GM19035 (cell line): Measurements from ENCODE around the gene C1QTNF5.

Experiments
- ATAC-seq: cut with Tn5 transposase; IDR thresholded peaks from one replicate; pipeline ENCODE4 v1.9.1; 2021; ENCODE audit not compliant: unreplicated experiment

Gene C1QTNF5

DNA sequence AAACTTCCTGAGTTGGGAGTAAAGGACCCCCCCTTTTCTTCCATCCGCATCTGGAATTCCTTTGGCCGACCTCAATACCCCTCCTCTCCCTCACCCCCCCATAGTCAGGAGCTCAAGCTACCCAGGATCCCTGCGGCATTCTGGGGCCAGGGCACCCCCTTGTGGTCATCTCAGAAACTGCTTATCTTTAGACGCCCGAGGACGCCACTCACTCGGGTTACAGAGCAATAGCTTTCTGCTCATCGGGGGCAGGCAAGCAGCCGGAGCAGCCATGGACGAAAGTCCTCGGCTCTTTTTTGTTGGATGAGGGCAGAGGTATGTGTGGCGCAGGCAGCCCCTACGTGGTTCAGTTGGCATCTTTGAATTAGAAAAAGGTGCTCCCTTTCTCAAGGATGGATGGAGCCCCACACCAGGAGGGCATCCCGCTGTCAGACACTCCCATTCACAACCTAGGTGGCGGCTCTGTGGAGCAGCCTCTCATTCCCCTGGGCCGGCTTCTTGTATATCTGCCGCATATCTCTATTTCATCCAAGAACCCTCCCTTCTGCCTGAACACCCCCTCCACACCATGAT is 2.3 kb downstream of the C1QTNF5 start:
- ATAC-seq: no peak

DNA sequence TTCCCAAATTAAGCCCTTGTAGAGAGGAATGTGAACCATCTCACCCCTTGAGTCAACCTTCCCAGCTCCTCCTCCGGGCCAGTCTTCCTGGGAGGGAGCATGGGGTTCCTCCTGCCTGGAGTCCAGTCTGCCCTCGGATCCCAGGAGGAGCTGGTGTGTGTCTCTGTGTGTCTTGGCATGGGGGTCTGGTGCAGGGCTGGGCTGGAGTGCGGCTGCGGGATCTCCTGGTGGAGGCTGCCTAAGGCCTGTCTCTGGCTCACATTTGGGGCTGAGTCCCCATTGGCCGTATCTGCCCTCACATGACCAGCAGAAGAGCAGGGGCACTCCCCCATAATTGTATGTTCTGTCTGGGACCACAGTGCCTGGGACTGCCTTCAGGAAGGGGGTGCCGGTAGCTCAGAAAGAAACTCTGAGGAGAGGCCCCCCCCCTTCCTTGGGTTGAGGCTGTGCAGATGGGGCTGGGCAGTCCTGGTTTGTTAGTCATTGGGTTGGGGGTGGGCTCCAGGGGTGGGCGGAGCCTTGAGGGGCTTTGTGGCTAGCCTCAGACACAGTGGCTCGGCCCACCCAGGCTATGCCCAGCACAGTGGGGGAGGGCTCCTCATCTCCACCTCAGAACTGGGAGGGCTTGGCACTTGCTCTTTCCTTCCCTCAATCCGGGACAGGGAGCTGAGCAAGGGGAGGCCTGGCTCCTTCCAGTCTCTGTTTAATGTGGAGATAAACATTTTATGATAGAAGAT is 2.9 kb downstream of the C1QTNF5 start:
- ATAC-seq: no peak

DNA sequence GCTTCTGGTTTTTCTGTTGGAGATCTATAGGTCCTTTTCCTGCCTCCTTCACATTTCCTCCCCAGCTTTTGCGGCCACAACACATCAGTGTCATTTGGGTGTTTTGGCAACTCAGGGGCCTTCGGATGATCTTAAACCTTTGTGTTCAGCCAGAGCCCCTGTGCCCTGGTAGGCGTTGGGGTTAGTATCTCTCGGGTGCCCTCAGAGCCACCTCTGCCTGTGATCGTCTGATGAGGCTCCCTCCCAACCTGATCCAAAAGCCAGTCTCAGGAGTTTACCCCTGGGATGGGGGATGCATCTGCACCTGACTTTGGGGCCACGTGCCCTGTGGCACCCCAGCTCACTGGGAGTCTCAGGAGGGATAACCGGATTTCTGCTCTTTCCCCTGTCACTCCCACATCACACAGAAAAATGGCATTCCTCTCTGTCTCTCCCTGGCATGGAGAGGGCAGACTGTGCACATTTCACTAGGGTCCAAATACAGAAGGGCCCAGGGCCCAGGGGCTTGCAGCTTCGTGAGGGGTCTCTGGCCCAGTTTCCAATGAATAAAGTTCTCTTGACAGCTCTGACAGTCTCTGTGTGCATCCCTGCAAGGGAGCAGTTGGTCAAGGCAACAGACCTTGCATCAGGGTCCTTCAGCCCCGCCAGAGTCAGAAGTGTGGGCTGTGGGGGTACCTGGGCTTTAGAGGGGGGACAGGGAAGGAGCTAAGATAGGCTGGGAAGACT is 3.8 kb downstream of the C1QTNF5 start:
- ATAC-seq: no peak

DNA sequence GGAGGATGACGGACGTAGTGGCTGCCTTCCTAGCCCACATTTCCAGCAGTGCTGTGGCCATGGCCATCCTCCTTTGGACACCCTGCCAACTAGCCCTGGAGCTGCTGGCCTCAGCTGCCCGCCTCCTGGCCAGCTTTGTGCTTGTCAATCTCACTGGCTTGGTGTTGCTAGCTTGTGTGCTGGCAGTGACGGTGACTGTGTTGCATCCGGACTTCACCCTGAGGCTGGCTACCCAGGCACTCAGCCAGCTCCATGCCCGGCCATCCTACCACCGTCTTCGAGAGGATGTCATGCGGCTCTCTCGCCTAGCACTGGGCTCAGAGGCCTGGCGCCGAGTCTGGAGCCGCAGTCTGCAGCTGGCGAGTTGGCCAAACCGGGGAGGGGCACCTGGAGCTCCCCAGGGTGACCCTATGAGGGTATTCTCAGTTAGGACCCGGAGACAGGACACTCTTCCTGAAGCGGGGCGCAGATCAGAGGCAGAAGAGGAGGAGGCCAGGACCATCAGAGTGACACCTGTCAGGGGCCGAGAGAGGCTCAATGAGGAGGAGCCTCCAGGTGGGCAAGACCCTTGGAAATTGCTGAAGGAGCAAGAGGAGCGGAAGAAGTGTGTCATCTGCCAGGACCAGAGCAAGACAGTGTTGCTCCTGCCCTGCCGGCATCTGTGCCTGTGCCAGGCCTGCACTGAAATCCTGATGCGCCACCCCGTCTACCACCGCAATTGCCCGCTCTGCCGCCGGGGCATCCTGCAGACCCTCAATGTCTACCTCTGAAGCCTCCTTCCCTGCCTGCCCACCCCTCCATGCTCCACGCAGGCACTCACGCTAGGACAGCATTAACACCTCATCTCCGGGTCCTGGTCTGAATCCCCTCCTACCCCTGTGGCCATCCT is 4.8 kb downstream of the C1QTNF5 start:
- no peak for ATAC-seq

DNA sequence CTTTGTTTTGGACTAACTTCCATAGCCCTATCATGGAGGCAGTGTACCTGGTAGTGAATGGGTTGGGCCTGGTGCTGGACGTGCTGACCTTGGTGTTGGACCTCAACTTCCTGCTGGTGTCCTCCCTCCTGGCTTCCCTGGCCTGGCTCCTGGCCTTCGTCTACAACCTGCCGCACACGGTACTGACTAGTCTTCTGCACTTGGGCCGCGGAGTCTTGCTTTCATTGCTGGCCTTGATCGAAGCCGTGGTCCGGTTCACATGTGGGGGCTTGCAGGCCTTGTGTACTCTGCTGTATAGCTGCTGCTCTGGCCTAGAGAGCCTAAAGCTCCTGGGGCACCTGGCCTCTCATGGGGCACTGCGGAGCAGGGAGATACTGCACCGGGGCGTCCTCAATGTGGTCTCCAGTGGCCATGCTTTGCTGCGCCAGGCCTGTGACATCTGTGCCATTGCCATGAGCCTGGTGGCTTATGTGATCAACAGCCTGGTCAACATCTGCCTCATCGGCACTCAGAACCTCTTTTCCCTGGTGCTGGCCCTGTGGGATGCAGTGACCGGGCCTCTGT is 5.5 kb downstream of the C1QTNF5 start:
- ATAC-seq: no peak

DNA sequence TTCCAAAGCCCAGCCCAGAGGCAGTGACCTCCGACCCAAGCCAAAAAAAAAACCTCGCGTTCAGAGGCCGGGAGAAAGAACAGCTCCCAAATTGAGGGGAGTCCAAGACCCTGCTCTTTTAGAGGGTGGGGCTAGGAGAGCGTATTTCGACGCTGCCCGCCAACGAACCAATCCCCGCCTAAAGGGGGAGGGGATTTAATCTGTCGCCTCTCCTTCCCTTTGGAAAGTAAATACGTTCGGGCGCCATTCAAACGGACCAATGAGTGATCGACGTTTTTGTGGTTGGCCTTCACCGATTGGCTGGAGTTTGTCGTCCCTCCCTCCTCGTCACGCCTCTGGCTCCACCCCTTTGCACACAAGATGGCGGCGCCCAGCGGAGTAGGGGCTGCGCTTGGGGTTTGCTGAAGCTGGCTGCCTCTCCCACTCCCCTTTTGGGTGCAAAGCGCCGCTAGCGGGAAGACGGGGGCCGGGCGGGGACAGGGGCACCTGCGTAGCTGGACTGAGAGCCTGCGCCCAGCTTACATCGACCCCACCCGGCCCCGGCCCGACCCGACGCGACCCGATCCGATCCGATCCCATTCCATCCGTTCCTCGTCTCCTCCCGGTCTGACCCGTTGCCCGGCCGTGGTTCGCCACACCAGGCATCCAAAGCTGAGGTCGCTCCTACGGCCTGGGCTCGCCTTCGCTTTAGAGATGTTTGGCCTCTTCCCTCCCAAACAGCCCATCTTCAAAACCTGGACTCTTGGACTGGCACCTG is 6.3 kb downstream of the C1QTNF5 start, which contains the start of gene RNF26:
Gene RNF26 (plus strand): TSS at position 354 of the 757 bp plus-strand sequence. CDS start 596 bp downstream, outside the sequence.
- ATAC-seq: peak; percentile 91

DNA sequence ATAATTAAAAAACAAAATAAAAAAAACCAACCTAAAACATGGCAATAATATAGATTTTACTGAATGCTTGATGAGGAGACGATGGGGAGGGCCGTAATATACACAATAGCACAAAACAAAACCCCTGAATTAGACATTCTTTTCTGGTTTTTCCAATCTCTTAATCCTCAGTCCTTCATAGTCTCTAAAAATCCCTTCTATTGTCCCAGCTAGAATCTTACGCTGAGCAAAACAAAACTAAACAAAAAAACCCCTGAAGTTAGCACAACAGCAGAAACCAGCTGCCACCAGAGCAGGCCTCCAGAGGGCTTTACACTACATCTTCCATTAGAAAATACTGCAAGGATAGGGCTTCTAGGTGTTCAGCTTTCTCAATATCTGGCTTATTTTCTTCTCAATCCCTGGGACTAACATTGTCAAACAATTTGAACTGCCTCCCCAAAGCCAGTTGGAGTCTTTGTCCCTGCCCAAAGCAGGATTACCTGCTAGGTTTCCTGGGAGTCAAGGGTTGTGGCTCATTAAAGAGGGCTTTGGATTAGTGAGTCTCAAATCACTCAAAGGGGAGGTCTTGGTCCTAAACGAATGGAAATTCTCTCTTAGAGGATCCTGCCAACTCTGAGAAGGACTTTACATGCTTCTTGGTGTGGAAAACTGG is 8.4 kb downstream of the C1QTNF5 start:
- no peak for ATAC-seq

DNA sequence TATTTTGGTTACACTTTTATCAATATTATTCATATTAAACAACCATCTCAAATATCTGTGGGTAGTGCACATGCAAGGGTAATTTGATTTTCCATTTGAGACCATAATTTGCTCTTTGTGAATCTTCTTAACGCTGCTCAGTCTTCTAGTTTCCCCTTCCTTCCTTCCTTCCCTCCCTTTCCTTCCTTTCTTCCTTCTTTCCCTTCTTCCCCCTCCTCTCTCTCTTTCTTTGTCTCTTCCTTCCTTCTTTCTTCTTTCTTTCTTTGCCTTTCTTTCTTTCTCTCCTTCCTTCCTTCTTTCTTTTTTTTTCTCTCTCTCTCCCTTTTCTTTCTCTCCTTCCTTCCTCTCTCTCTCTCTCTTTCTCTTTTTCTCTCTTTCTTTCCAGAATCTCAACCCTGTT is 10.4 kb downstream of the C1QTNF5 start:
- no peak for ATAC-seq

DNA sequence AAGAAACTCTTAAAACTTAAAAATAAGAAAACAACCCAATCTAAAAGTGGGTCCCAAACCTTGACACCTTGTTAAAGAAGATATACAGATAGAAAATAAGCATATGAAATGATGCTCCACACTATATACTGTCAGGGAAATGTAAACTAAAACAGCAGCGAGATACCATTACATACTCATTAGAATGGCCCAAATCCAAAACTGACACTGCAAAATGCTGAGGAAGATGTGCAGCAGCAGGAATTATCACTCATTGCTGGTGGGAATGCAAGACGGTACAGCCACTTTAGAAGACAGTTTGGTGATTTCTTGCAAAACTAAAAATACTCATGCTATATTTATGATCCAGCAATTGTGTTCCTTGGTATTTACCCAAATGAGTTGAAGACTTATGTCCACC is 11.4 kb downstream of the C1QTNF5 start:
- no peak for ATAC-seq

DNA sequence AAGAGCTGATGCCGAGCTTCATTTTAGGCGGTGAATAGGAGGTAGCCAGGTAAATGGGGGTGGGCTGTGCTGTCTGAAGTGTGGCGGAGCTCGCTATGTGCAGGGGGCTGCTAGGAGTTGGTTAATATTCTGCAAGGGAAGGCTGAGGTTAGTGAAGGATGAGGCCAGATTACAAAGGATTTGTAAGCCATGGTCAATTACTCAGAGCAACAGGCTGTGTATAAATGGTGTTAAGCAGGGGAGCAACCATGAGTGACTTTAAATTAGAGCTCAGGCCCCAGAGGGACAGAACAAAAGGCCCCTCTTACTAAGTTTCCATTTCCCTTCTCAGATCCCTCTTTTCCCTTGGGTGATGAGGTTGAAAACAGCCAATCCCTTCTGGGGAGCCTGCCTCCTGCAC is 16.5 kb downstream of the C1QTNF5 start:
- ATAC-seq: no peak

DNA sequence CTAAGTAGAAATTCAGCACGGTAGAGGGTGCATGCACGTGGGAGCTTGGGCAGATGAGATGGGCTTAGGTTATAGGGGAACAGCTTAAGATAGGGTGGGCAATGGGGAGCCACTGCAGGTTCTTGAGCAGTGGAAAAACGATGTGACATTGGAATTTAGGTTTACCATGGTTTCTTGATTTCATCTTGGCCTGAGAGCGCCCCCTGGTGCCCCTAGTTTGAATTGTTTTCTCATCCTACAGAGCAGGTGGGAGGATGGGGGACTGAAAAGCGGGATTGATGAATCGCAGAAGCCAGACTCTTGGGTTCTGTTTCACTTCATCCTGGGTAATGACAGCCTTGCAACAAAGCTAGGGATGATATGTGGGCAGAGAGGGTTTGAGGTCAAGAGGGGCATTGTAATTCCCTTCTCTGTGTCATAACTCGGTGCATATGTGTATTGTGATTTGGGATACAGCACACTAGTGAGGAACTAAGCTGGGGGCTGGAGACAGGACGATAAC is 17.1 kb downstream of the C1QTNF5 start:
- no peak for ATAC-seq

DNA sequence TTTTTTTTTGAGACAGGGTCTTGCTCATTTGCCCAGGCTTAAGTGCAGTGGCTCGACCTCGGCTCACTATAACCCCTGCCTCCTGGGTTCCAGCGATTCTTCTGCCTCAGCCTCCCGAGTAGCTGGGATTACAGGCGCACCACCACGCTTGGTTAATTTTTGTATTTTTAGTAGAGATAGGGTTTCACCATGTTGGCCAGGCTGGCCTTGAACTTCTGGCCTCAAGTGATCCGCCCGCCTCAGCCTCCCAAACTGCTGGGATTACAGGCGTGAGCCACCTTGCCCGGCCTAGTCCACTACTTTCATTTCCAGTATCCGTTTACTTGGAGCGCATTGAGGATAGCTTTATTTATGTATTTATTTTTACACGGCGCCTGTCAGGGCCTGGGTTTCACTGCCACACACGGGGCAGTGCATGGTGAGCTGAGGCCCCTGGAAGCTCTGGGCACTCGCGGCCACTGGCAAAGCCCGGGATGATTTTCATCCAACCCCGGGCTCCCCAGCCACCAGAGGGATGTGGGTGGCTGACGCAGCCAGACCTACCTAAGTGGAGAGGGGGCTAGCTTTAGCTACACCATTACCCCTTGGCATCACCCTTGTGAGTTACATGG is 17.7 kb downstream of the C1QTNF5 start:
- ATAC-seq: no peak

DNA sequence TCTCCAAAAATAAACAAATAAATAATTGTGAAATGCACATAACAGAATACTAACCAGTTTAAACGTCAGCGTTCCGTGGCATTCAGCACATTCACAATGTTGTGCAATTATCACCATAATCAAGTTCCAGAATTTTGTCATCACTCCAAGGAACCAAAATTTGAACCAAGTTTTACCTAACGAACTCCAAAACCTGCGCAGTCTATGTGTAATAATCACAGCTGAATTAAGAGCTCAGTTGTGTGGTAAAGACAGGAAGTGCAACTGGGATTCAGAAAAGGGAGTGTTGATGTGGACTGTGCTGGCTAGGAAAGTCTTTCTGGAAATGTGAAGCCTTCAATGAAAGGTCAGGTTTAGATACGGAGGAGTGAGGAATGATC is 18.3 kb downstream of the C1QTNF5 start:
- no peak for ATAC-seq

DNA sequence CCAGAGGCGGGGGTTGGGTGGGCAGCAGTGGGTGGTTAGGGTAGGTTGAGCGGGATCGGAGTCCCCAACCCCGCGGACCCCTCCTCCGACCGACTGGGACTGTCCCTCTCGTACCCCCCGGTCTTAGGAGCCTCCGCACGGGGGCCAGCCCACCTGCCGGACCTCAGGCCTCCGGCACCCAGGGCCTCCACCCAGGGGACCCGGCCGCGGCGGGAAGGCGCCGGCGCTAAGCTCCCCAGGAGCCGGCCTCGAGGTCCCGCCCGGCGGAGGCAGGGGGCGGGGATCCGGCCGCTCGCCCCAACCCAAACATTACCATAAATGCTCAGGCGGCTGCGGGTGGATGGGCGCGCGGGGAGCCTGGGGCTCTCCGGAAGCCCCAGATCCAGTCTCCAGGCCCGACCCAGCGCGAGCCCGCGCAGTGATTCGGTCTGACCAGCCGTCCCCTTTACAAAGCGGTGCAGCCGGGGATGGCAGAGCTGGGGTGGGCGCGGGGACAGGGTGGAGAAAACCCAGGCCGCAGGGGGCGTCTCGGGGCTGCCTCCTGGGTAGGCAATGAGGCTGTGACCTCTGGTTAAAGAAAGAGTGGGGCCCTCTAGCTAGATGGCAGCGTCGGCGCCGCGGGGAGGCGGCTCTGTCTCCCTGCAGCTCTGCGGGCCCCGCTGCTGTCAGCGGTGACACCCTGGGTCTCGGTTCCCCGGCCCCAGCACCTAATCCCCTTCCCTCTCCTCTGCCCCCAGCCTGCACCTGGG is 19.7 kb downstream of the C1QTNF5 start:
- ATAC-seq: peak; percentile 48

DNA sequence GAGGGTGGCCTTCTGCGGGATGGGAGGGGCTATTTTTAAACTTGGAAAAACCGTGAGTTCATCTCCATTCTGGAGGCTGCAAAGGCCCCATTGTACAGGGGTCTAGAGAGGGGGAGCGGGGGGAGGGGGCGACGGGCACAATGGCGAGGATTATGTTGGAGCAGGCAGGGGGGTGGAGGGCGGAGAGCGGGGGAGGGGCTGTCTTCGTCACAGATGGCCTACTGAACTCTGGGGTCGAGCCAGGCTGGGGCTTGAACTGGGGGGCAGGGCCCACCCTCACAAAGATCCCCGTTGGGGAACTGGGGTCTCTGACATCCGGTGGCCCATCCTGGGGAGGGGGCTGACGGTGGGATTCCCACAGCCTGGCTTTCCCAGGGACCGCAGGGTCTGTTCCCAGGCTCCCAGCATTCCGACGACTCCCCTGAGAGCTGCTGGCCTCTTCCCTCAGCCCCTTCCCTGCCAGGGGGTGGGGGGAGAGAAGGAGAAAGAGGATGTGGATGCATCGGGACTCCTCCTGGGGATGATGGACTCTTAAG is 20.4 kb downstream of the C1QTNF5 start:
- no peak for ATAC-seq

DNA sequence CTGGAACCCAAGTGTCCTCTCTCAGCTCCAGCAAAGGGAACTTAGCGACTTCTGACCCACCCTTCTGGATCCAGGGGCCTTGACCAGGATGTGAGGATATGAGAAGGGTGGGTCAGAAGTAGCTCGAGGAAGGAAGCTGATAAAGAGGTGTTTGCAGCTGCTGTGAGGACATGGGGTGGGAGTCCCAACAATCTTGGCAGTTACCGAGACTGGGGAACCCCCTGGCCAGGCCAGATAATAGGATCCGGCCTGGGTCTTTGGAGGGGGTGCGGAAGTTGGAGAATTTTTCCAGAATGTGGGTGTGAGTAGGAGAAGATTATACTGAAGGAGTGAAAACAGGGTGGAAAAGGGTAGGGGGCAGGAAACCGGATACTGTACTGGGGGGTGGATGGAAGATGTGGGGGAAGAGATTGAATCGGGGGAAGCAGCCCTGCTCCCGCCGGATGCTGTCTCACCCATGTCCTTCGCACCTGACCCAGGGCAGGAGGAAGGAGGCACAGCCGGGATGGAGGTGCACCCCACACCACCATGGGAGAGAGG is 20.9 kb downstream of the C1QTNF5 start:
- ATAC-seq: no peak

DNA sequence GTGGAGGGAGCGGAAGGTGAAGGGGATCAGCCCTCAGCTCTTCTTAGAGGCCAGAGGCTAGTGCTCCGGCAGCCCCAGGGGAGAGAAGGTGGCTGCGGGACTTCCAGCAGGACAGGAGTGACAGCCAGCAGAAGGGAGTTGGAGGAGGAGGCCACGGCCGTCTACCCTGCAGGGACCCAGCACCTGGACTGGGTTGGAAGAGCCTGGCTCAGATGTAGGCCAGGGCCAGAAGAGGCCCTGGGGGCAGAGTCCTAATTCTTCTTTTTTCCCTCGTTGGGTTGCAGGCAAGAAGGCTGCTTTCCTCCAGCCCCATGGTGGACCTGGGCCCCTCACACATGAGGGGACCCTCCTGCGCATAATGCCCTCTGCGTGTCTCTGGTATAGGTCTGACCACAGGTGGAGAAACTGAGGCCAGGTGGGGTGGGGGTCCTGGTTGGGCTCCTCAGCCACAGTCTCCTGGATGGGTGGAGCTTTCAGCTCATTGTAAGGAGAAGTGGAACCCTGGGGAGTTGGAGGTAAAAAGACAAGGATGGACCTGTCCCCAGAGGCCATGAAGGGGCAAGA is 21.5 kb downstream of the C1QTNF5 start:
- ATAC-seq: no peak
